HepG2 (cell line): Measurements from ENCODE around the gene GNAI2. TPM values are rescaled to one million over a fixed set of nuclear protein-coding genes. Genes with fewer than 3 reads are reported as not detected.

Experiments
- ATAC-seq: fragments of 200-7000 bp; cut with Tn5 transposase; 3 replicates; pipeline ENCODE4 v1.9.1; 2020; ENCODE audit warnings: mild to moderate bottlenecking, moderate library complexity
- BruUV-seq: library from RNA; stranded (reverse); fragments of 400-500 nt; replicated peaks from 2 replicates; lab custom pipeline; 2021; lab: Mats Ljungman, UMichigan
- CTCF ChIA-PET: fragments of 300-600 bp; formaldehyde crosslinking; extraction: SDS; loops from one replicate; lab custom pipeline; 2021; ENCODE audit warnings: low total read pairs, inconsistent platforms, low intra/inter-chr PET ratio; lab: Yijun Ruan, JAX
- POLR2A ChIA-PET: fragments of 350-600 bp; sonication (Branson Sonifier 250); formaldehyde crosslinking; loops from one replicate; lab custom pipeline; 2020; ENCODE audit warnings: antibody characterized with exemption, inconsistent platforms; lab: Yijun Ruan, JAX
- DNase-seq: peaks from one replicate; pipeline ENCODE4 v3.0.0-alpha.2; 2015; ENCODE audit warnings: low spot score
- FAIRE-seq: peaks from 3 replicates; lab custom pipeline; 2011; peaks lifted over from hg19 to GRCh38; lab: Jason Lieb, UNC
- H2AFZ ChIP-seq: one replicate; pipeline ENCODE4 v1.6.1; 2011; ENCODE audit warnings: low read length, inconsistent platforms
- H3K27ac ChIP-seq: fragments of 300-600 bp; 3 replicates; pipeline ENCODE4 v1.8.0; 2011; ENCODE audit warnings: mixed run types, mild to moderate bottlenecking, mixed read lengths, low read length, inconsistent platforms; ENCODE audit not compliant: insufficient read depth; ENCODE audit errors: extremely low read length
- H3K27me3 ChIP-seq, 2 experiments: fragments of 200-600 bp in 1 of 2; 2 replicates in 1 of 2; 3 replicates in 1 of 2; pipeline versions ENCODE4 v1.6.0 to v1.8.0; 2011; ENCODE audit warnings: low read length in 2 of 2, mild to moderate bottlenecking in 2 of 2, moderate library complexity in 2 of 2, inconsistent platforms in 1 of 2; ENCODE audit not compliant: insufficient read depth in 2 of 2, control insufficient read depth in 1 of 2
- H3K36me3 ChIP-seq, 2 experiments: fragments of 200-600 bp in 1 of 2; replicated peaks in 1 of 2; 2 replicates in 1 of 2; 3 replicates in 1 of 2; pipeline versions ENCODE4 v1.5.1 to v1.8.0; 2011; ENCODE audit warnings: low read length in 2 of 2, inconsistent platforms in 1 of 2; ENCODE audit not compliant: insufficient read depth in 2 of 2, control insufficient read depth in 1 of 2
- H3K4me1 ChIP-seq: 2 replicates; pipeline ENCODE4 v1.5.1; 2012; ENCODE audit warnings: low read length, inconsistent platforms; ENCODE audit not compliant: insufficient read depth
- H3K4me2 ChIP-seq: 2 replicates; pipeline ENCODE4 v1.6.0; 2011; ENCODE audit warnings: low read depth, low read length, inconsistent platforms
- H3K4me3 ChIP-seq, 3 experiments: fragments of 200-600 bp in 1 of 3; sonication (generic), shearing (Covaris generic) in 1 of 3; replicated peaks in 1 of 3; 2 replicates each; pipeline ENCODE4 v1.5.1; 2011 to 2016; ENCODE audit warnings: low read length in 3 of 3, inconsistent platforms in 2 of 3, low read depth in 2 of 3, mild to moderate bottlenecking in 2 of 3, control low read depth in 1 of 3, mixed read lengths in 1 of 3; ENCODE audit not compliant: insufficient read depth in 1 of 3
- H3K79me2 ChIP-seq: one replicate; pipeline ENCODE4 v1.6.1; 2011; ENCODE audit warnings: low read length, inconsistent platforms; ENCODE audit not compliant: insufficient read depth
- H3K9ac ChIP-seq: 2 replicates; pipeline ENCODE4 v1.6.0; 2011; ENCODE audit warnings: mild to moderate bottlenecking, low read depth, low read length, inconsistent platforms; ENCODE audit not compliant: insufficient read depth
- H3K9me3 ChIP-seq: 2 replicates; pipeline ENCODE4 v1.5.1; 2012; ENCODE audit warnings: mild to moderate bottlenecking, low read length
- H4K20me1 ChIP-seq: 2 replicates; pipeline ENCODE4 v1.6.0; 2011; ENCODE audit warnings: inconsistent platforms, mild to moderate bottlenecking, low read length, moderate library complexity; ENCODE audit not compliant: insufficient read depth
- DPF2 ChIP-seq: sonication (generic); formaldehyde crosslinking; IDR thresholded peaks from 2 replicates; pipeline ENCODE4 v1.4.0; 2020; ENCODE audit warnings: mild to moderate bottlenecking, low read depth, missing genetic modification reagents, borderline replicate concordance
- MAZ ChIP-seq, 2 experiments: sonication (generic) in 1 of 2; formaldehyde crosslinking in 1 of 2; IDR thresholded peaks; 2 replicates each; pipeline versions ENCODE4 v1.5.0 to v1.6.1; 2012 to 2020; ENCODE audit warnings: low read depth in 2 of 2, mild to moderate bottlenecking in 2 of 2, borderline replicate concordance in 1 of 2, improper control_type of control experiment in 1 of 2, low read length in 1 of 2, missing genetic modification reagents in 1 of 2, moderate library complexity in 1 of 2
- NONO ChIP-seq, 2 experiments: fragments of 450-650 bp in 1 of 2; sonication (generic) in 1 of 2; formaldehyde crosslinking in 1 of 2; IDR thresholded peaks in 1 of 2; conservative IDR thresholded peaks in 1 of 2; 2 replicates each; pipeline versions ENCODE4 v1.6.1 to v1.8.0; 2017 to 2022; ENCODE audit warnings: mild to moderate bottlenecking in 1 of 2, missing genetic modification reagents in 1 of 2, moderate library complexity in 1 of 2
- PLRG1 ChIP-seq: fragments of 450-650 bp; conservative IDR thresholded peaks from 2 replicates; pipeline ENCODE4 v1.6.1; 2016
- ZBTB21 ChIP-seq: sonication (generic); formaldehyde crosslinking; IDR thresholded peaks from 2 replicates; pipeline ENCODE4 v1.4.0; 2020; ENCODE audit warnings: missing genetic modification reagents
- ZBTB7B ChIP-seq: sonication (generic); formaldehyde crosslinking; IDR thresholded peaks from 2 replicates; pipeline ENCODE4 v1.4.0; 2020; ENCODE audit warnings: missing genetic modification reagents
- ZNF333 ChIP-seq: sonication (generic); formaldehyde crosslinking; IDR thresholded peaks from 2 replicates; pipeline ENCODE4 v1.4.0; 2020; ENCODE audit warnings: mild to moderate bottlenecking, missing genetic modification reagents, borderline replicate concordance
- ZNF383 ChIP-seq: sonication (generic); formaldehyde crosslinking; IDR thresholded peaks from 2 replicates; pipeline ENCODE4 v1.4.0; 2020; ENCODE audit warnings: missing genetic modification reagents, mild to moderate bottlenecking, borderline replicate concordance
- ZNF550 ChIP-seq: sonication (generic); formaldehyde crosslinking; IDR thresholded peaks from 2 replicates; pipeline ENCODE4 v1.4.0; 2020; ENCODE audit warnings: mild to moderate bottlenecking, missing genetic modification reagents, borderline replicate concordance
- ZNF598 ChIP-seq: sonication (generic); formaldehyde crosslinking; IDR thresholded peaks from 2 replicates; pipeline ENCODE4 v1.5.1; 2020; ENCODE audit warnings: mild to moderate bottlenecking, missing genetic modification reagents, borderline replicate concordance
- ZNF703 ChIP-seq: sonication (generic); formaldehyde crosslinking; IDR thresholded peaks from 2 replicates; pipeline ENCODE4 v1.5.1; 2020; ENCODE audit warnings: missing genetic modification reagents, mild to moderate bottlenecking, moderate library complexity, borderline replicate concordance
- ZNF746 ChIP-seq: sonication (generic); formaldehyde crosslinking; IDR thresholded peaks from 2 replicates; pipeline ENCODE4 v1.8.0; 2022; ENCODE audit warnings: mild to moderate bottlenecking, missing genetic modification reagents
- WGBS: methylation state at CpG from one replicate; pipeline ENCODE4 v1.1.6; 2017; ENCODE audit warnings: low lambda C conversion rate; 5-methylcytosine and 5-hydroxymethylcytosine counted together
- in situ Hi-C: cut with HindIII; loops from 2 replicates; pipeline ENCODE4 v1.10.0; 2017; ENCODE audit warnings: low pct_unique_long_range_greater_than_20kb; ENCODE audit not compliant: extremely low pct_ligation_motif_present
- intact Hi-C: fragments of 100-400 bp; cut with micrococcal nuclease; formaldehyde crosslinking; loops from one replicate; pipeline ENCODE4 v1.10.0; 2022; ENCODE audit not compliant: unreplicated experiment
- polyA plus RNA-seq, 8 experiments: library from polyadenylated mRNA; depleted of rRNA in 3 of 8; stranded (reverse) in 7 of 8; unstranded in 1 of 8; fragments of >200 nt; fragmentation: Illumina TruSeq in 4 of 8; extraction: Trizol in 4 of 8; gene quantifications; 2 replicates each; pipeline versions ENCODE4 v1.2.1 to v1.2.3, GENCODE V29; 2011 to 2016; ENCODE audit warnings: low read depth in 4 of 8, missing spikeins in 1 of 8, mixed read lengths in 1 of 8; ENCODE audit not compliant: insufficient read depth in 1 of 8
- total RNA-seq, 5 experiments: library from RNA; depleted of rRNA; stranded (reverse); fragments of >200 nt; fragmentation: Illumina TruSeq; extraction: Trizol; gene quantifications; 2 replicates each; pipeline ENCODE4 v1.2.3, GENCODE V29; 2016; ENCODE audit warnings: low read depth in 1 of 5
- TF ChIP-seq, protein P1 (sequence below): sonication (generic); formaldehyde crosslinking; IDR thresholded peaks from 2 replicates; pipeline ENCODE4 v1.5.1; 2020; ENCODE audit warnings: mild to moderate bottlenecking, moderate library complexity, missing genetic modification reagents
- TF ChIP-seq, protein P2 (sequence below): sonication (generic); formaldehyde crosslinking; IDR thresholded peaks from 2 replicates; pipeline ENCODE4 v1.9.0; 2022; ENCODE audit warnings: low read depth, missing genetic modification reagents
- TF ChIP-seq, protein P3 (sequence below): sonication (generic); formaldehyde crosslinking; IDR thresholded peaks from 2 replicates; pipeline ENCODE4 v1.8.0; 2023; ENCODE audit warnings: mild to moderate bottlenecking, missing genetic modification reagents

Gene GNAI2
- total and polyA plus RNA-seq, 2 of the 13 experiments (the other 11 are each of a cell fraction or from before 2014, with no cell fraction given) = 51.1 to 66.2 TPM

DNA sequence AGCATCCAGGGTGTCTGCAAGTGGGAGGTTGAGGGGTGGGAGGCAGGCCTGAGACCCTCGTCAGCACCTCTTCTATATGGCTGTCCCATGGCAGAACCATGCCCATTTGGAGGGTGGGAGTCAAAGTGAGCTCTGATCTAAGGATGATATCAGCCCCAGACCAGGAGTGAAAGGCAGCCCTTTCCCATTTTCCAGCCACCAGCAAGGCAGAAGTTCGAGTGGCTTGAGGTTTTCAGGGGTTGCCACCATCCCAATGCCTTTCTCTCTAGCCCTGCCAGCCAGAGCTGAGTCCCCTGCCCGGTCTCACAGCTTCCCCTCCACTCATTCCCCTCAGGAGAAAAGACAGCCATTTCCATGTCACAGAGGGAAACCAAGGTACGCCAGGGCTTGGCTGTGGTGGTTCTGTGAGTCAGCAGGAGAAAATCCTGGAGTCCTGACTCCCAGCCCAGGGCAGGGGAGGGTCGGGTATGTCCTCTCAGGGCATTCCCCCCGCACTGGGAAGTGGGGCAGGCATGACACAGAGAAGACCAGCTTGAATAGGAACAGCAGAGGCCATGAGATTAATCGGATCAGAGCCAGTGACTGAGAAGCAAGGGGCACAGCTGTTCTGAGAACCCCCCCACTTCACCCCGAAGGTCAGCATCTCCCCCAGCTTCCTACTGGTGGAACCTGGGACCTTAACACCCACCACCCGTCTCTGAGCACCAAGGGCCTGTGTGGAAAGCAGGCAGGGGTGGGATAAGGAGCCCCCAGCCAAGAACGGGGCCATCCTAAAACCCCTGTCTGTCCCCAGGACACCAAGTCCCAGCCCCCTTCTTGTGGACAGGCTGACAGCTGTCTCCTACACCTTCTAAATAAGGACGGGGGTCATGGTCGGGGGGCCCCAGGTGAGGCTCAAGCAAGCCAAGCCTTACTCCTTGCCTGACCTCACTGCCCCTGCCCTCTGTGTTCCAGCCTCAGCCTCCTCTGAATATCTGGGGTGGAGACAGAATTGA lies 31.9 kb upstream of the GNAI2 start:
- peak overlapping the region; percentile 96 for H3K4me2 ChIP-seq
- no peak for DNase-seq
- no peak overlapping the region for H2AFZ ChIP-seq
- ChIA-PET CTCF (no interaction called here), POLR2A (interaction anchor here (0.7 to 15.7 kb wide), 22 partner anchors 9 to 117 kb away, joined by 3 to 844 read pairs (median 6); partner anchors contain the start of genes GNAI2, HYAL1, HYAL3 and IFRD2)
- peak overlapping the region; percentile 86 for H3K27ac ChIP-seq
- H3K9me3 ChIP-seq = no peaks in the 10 kb centered on the region
- H3K36me3 ChIP-seq = no peaks in the 10 kb centered on the region; a peak in 1 of 5 replicates
- no peak for ATAC-seq
- peaks cover 35% of the 10 kb centered on the region for H3K79me2 ChIP-seq
- in situ Hi-C loops (no loop called here), intact Hi-C loops (no loop called here)
- no peak for FAIRE-seq
- WGBS = 8% methylated on average over 7 of the region's 12 CpGs
- BruUV-seq = TSS peak; percentile 42
- peaks cover 72% of the 10 kb centered on the region for H3K4me1 ChIP-seq
- H3K27me3 ChIP-seq = no peaks in the 10 kb centered on the region
- H3K4me3 ChIP-seq = peak overlapping the region; percentile 54 to 85 (median 69); a peak in 5 of 6 replicates
- peaks cover 4% of the 10 kb centered on the region; the same call in 1 of the 2 replicates for H4K20me1 ChIP-seq
- H3K9ac ChIP-seq = peak overlapping the region; percentile 77
- TF ChIP-seq ZNF333 (0 out of 2 replicates have a peak, but pooled peaks have one; percentile 63), ZNF383 (CRISPR knock-in tag) (no peak), ZBTB7B (CRISPR knock-in tag) (no peak), ZNF598 (CRISPR knock-in tag) (0 out of 2 replicates have a peak, but pooled peaks have one; percentile 63), ZNF550 (0 out of 2 replicates have a peak, but pooled peaks have one; percentile 0), DPF2 (no peak), ZNF746 (CRISPR knock-in tag) (no peak), NONO (IDR thresholded peaks at IDR 0.05) (no peak), NONO (CRISPR knock-in tag; conservative IDR thresholded peaks at IDR 0.05) (0 out of 2 replicates have a peak, but pooled peaks have one; percentile 5), MAZ (IDR thresholded peaks at IDR 0.05; ENCODE audit: borderline replicate concordance, low read depth, low read length) (no peak), MAZ (CRISPR knock-in tag; IDR thresholded peaks at IDR 0.05; ENCODE audit: low read depth) (0 out of 2 replicates have a peak, but pooled peaks have one; percentile 22), ZNF703 (CRISPR knock-in tag) (no peak), PLRG1 (no peak), ZBTB21 (no peak)
- TF ChIP-seq, protein P1, sequence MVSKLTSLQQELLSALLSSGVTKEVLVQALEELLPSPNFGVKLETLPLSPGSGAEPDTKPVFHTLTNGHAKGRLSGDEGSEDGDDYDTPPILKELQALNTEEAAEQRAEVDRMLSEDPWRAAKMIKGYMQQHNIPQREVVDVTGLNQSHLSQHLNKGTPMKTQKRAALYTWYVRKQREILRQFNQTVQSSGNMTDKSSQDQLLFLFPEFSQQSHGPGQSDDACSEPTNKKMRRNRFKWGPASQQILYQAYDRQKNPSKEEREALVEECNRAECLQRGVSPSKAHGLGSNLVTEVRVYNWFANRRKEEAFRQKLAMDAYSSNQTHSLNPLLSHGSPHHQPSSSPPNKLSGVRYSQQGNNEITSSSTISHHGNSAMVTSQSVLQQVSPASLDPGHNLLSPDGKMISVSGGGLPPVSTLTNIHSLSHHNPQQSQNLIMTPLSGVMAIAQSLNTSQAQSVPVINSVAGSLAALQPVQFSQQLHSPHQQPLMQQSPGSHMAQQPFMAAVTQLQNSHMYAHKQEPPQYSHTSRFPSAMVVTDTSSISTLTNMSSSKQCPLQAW (CRISPR knock-in tag) = 0 out of 2 replicates have a peak, but pooled peaks have one; percentile 3
- TF ChIP-seq, protein P2, sequence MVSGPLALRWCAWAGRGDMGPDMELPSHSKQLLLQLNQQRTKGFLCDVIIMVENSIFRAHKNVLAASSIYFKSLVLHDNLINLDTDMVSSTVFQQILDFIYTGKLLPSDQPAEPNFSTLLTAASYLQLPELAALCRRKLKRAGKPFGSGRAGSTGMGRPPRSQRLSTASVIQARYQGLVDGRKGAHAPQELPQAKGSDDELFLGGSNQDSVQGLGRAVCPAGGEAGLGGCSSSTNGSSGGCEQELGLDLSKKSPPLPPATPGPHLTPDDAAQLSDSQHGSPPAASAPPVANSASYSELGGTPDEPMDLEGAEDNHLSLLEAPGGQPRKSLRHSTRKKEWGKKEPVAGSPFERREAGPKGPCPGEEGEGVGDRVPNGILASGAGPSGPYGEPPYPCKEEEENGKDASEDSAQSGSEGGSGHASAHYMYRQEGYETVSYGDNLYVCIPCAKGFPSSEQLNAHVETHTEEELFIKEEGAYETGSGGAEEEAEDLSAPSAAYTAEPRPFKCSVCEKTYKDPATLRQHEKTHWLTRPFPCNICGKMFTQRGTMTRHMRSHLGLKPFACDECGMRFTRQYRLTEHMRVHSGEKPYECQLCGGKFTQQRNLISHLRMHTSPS (CRISPR knock-in tag) = 0 out of 2 replicates have a peak, but pooled peaks have one; percentile 7
- TF ChIP-seq, protein P3, sequence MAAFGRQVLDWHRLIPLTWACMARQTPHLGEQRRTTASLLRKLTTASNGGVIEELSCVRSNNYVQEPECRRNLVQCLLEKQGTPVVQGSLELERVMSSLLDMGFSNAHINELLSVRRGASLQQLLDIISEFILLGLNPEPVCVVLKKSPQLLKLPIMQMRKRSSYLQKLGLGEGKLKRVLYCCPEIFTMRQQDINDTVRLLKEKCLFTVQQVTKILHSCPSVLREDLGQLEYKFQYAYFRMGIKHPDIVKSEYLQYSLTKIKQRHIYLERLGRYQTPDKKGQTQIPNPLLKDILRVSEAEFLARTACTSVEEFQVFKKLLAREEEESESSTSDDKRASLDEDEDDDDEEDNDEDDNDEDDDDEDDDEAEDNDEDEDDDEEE (CRISPR knock-in tag) = 0 out of 2 replicates have a peak, but pooled peaks have one; percentile 13
